HS-5 (cell line): ENCODE results near the gene IL5RA.

ENCODE experiments used
- DNase-seq: peaks from one replicate; pipeline ENCODE4 v3.0.0-alpha.2; 2012; ENCODE audit warnings: low read depth

IL5RA gene

DNA sequence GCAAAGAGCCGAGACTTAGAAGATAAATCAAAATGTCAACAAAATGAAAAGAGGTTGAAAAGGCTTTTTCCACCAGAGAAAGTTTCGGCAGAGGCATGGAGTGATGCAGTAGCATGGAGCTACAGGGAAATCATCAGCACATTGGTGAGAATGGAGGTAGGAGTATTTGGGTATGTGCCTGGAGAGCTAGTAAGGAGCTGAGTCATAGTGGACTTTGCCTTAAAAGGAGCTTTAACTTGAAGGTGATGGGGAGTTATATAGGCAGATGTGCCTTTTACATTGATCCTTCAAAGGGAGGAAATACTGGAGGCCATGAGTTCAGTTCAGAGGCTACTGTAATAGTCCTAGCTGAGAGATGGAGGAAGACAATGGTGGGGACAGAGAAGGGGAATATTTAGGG, 44.3 kb downstream of the IL5RA start:
- DNase-seq: no peak

GRCh38 chr3:3064297-3064696, 45.9 kb downstream of the IL5RA start:
- DNase-seq: no peak

- DNase-seq: no peak
These were observed 50.5 kb downstream of the IL5RA start for GRCh38 chr3:3059645-3060044.

- no peak for DNase-seq
These were observed 56.2 kb downstream of the IL5RA start for GRCh38 chr3:3053974-3054373.

- DNase-seq: no peak
These were observed 71.8 kb downstream of the IL5RA start for GRCh38 chr3:3038201-3038991.

- no peak for DNase-seq
These were observed 73.0 kb downstream of the IL5RA start for GRCh38 chr3:3037156-3037555.

- DNase-seq: no peak
These were observed 78.8 kb downstream of the IL5RA start for GRCh38 chr3:3031326-3031725.

DNA sequence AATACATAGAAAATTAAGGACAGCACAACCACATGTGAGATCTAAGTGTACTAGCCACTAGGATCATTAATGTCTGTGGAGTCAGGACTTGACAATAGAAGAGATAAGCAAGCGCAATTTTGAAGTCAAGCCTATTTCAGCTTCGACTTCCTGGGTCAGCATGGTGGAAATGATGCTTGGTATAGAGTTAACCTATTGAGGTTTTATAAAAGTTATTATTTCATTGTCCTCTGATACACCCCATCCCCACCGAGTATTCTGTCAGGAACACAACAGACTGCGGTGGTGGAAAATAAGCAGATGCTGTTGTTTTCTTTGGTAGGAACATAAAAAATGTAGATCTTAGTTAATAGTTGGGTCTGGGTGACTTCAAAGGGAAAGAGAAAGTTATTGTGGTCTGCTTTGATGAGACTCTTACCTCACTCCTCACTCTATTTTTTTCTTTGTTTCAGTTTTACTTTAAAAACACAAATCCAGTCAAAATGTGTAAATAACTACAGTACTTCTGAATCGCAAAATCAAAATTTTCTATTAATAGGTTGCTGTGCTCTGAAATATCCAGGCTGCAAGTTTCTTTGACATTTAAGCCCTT, 82.1 kb downstream of the IL5RA start:
- no peak for DNase-seq

DNA sequence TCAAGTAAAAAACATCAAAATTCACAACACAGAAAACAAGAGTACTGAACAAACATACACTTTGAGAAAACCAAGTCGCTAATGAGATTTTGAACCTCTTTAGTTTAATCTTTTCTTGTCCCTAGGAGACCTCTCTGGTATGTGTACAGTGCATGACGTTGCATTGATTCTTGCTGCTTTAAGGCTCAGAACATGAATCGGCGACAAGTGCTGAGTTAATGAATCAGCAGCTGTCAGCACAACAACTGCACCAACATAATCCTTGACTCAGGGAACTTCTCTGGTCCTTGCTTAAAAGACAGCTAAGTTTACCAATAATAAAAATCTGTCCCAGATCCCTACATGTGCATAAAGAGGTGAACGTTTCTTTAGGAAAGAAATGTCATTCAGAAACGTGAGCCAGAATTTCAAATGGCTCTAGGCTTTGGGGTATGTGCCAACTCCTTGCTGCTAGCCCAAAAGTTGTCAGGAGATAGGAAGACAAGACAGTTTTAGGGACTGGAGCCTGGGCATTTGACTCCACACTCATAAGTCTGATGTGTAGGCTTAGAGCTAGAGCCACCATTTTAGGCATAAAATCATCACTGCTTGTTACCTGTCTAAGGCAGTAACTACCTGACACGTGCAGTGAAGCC, 86.9 kb downstream of the IL5RA start:
- no peak for DNase-seq

DNA sequence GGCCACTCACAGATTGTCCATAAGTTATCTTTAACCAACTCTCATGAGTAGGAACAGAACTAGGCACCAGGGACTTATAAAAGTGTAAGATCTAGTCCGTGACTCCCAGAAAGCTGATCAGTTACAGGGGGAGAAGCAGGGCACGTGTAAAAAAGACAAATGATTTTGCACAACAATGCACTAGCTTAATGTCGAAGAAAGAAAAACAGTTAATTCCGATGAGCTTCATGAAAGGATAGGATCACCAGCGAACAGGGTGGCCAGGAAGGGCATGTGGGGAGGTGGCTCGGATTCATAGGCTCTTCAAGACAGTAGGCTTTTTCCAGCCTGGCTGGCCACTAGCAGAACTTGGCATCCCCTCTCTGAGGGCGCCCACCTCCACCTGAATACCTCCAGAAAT, 90.0 kb downstream of the IL5RA start:
- no peak for DNase-seq
